NCI-H82 treated with DMSO at 0.1 percent for 48 hours (cell line): ENCODE data around the gene EXOC3L1.

ENCODE experiments used
- DNase-seq: peaks from one replicate; lab custom pipeline; 2025; ENCODE audit not compliant: unreplicated experiment; lab: John Stamatoyannopoulos, UW

The EXOC3L1 gene

GRCh38 chr16:67199011-67199807 lies 9.3 kb upstream of the EXOC3L1 start, which contains the start of gene ELMO3:
Gene ELMO3 (plus strand): TSS chr16:67199131. CDS start chr16:67199327, 196 bp downstream.
- DNase-seq: no peak

DNA sequence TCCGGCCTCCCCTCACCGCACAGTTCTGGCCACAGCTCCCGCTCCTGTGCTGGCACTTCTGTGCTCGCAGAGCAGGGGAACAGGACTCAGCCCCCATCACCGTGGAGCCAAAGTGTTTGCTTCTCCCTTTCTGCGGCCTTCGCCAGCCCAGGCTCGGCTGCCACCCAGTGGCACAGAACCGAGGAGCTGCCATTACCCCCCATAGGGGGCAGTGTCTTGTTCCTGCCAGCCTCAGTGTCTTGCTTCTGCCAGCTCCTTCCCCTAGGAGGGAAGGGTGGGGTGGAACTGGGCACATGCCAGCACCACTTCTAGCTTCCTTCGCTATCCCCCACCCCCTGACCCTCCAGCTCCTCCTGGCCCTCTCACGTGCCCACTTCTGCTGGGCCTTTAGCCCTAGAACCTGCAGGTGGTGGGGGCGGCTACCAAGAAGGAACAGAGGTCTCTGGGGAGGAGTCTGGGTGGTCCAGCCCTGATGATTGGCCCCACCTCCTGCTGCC lies 8.3 kb upstream of the EXOC3L1 start:
- no peak for DNase-seq

GRCh38 chr16:67197704-67198103 lies 7.8 kb upstream of the EXOC3L1 start:
- no peak for DNase-seq

GRCh38 chr16:67196881-67197280 lies 6.9 kb upstream of the EXOC3L1 start:
- DNase-seq: no peak

DNA sequence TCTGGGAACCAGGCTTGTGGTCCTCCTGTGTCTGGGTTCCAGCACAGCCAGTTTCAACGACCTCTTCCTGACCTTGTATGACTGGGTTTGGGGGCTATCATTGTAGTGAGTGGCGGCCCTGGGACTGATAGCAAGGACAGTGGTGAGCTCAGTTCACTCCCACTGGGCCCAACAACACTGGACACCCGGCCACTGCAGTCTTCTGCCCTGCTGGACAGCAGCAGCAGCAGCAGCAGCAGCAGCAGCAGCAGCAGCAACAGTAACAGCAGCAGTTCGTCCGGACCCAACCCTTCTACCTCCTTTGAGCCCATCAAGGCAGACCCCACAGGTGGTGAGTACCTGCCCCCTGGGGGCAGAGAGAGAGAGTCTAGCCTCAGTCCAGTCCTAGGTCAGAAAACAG lies 5.7 kb upstream of the EXOC3L1 start:
- DNase-seq: no peak

DNA sequence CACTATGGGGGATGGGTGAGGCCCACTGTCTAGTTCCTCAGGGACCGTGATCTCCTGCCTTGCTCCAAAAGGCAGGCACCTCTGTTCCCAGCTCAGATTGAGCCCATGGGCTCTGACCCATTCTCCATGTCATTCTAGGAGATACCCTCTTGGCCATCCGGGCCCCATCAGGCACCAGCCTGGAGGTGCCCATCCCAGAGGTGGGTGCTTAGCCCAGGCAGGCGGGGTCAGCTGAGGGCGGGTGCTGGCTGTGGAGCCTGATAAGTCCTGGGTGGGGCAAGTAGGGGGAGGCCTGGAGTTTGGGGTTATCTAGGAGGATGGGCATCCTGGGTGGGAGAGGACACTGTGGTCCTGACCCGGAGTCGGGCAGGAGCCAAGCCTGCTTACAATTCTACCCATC lies 4.3 kb upstream of the EXOC3L1 start:
- DNase-seq: no peak

DNA sequence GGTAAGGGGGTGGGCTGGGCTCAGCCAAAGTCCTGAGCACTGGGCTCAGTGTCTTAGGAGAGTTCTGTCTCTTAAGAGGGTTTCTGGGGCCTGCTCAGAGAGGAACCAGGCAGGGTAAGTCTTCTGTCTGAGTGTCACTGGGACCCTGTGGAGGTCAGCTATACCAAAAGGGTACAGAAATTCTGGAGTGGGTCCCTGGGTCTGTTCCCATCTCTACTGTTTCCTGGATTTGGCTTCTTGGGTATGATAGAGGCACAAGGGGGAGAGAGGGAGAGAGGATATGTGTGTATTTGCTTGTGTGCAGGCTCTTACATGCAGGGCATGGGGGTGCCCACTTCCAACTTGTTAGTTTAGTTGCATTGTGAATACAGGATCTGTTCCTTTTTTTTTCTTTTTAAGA lies 3.6 kb upstream of the EXOC3L1 start:
- no peak for DNase-seq

DNA sequence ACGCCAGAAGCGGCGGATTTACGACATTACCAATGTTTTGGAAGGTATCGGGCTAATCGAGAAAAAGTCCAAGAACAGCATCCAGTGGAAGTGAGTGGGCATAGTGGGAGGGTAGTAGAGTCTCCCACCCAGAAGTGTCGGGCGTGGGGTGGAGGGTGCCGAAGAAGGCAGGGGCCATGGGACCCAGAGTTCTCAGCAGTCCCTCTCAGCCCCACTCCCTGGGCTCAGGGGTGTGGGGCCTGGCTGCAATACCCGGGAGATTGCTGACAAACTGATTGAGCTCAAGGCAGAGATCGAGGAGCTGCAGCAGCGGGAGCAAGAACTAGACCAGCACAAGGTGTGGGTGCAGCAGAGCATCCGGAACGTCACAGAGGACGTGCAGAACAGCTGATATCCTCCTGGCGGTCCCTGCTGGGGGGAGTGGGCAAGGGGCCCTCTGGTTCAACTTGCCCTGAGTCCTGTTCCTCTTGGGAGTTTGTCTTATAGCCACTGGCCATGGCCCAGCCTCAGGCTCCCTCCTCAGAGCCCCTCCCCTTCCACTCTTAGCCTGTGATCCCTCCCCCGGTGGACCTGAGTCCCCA lies 2.9 kb upstream of the EXOC3L1 start:
- DNase-seq: no peak

GRCh38 chr16:67191995-67192681 lies 2.2 kb upstream of the EXOC3L1 start, which contains the start of gene E2F4:
Gene E2F4 (plus strand): TSS chr16:67192155. CDS start chr16:67192228, 73 bp downstream.
- DNase-seq: peak; percentile 65

DNA sequence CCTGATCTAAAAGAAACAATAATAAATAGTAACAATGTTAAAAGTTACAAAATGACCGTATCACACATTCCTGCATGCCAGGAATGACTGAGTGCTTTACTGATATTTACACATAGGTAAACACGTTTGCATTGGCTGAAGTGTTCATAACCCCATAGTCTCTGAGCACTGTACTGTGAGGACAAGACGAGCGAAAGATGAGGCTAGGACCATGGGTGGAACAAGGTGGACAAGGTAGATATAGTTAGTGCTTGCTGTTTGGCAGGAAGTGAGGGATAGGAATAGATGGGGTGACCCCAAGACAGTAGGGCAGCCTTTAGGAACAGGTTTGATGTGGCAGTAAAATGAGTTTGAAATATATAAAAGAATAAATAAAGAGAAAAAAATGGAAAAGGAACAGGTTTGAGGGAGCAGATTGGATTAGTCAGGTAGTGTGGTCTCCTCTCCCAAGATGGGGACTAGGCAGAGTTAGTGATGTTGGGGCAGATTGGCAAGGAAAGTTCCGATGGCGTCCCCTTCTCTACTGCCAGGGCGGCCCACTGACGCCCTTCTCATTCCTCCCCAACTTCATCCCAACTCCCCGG lies 1.6 kb upstream of the EXOC3L1 start:
- DNase-seq: no peak

- DNase-seq: no peak
Observed at GRCh38 chr16:67190448-67191399, 788 bp upstream of the EXOC3L1 start.

DNA sequence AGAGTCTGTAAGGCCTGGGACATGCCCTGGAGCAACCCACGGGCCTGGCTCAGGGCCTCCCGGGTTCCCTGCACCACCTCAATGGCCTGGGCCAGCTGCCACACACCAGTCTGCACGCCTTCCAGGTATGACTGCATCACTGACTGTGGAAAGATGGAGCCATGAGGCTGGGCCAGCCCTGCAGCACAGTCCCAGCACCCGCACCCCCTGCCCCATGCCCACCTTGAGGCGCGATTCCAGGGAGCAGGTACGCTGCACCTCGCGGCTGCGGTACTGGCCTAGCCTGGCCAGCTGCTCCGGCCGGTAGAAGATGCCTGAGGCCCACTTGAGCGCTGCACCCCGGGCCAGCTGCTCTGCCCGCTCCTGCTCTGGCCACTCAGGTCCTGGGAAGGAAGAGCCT lies 1.1 kb downstream of the EXOC3L1 start:
- no peak for DNase-seq

- DNase-seq: no peak
Observed at GRCh38 chr16:67188323-67188722, 1.6 kb downstream of the EXOC3L1 start.

DNA sequence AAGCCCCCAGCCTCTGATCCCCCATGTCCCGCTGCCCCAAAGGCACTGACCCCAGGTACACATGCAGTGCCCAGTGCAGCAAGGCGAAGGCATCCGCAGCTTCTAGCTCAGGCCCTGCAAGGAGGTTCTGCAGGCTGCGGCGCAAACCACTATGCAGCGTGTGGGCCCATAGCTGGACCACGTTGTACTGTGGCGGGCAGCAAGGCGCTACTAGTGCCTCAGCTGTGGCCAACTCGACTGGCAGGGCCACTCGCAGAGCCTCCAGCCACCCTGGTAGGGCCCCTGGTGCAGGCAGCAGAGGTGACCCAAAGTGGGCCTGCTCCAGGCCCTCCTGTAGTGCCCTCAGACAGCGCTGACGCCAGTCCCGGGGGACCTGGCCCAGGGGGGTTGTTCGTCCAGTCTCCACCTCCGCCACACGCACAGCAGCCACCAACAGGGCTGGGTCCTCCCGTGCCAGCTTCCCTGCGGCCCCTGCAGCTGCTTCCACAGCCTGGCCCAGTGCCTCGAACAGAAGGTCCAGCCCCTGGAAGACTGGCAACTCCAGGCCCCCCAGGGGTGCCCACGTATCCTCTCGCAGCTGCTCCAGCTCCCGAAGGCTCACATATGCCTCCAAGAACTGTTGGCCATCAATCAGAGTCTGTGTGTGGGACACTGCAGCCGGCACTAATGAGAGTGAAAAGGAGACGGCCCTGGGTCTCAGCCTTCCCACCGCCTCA lies 2.6 kb downstream of the EXOC3L1 start:
- DNase-seq: no peak

GRCh38 chr16:67186550-67186950 lies 3.4 kb downstream of the EXOC3L1 start:
- DNase-seq: no peak

DNA sequence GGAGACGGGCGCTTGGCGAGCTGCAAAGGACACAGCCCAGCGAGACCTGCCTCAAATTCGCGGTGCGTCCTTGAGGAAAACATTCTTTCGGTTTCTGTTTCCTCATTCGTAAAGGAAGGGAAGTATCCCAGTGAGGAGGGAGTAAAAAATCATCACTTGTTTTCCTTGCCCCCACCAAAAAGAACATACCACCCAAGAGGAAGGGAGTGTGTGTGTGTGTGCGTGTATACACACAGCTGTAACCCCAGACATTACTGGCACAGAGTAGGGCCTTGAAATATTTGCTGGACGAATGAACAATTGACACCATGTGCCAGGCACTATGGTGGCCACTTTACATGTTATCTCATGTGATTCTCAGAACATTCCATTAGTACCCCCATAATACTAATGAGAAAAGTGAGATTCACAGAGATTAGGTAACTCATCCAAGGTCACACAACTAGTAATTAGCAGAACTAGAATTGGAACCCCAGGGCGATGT lies 4.2 kb downstream of the EXOC3L1 start:
- no peak for DNase-seq

GRCh38 chr16:67184995-67185650 lies 4.8 kb downstream of the EXOC3L1 start:
- peak; percentile 35 for DNase-seq

DNA sequence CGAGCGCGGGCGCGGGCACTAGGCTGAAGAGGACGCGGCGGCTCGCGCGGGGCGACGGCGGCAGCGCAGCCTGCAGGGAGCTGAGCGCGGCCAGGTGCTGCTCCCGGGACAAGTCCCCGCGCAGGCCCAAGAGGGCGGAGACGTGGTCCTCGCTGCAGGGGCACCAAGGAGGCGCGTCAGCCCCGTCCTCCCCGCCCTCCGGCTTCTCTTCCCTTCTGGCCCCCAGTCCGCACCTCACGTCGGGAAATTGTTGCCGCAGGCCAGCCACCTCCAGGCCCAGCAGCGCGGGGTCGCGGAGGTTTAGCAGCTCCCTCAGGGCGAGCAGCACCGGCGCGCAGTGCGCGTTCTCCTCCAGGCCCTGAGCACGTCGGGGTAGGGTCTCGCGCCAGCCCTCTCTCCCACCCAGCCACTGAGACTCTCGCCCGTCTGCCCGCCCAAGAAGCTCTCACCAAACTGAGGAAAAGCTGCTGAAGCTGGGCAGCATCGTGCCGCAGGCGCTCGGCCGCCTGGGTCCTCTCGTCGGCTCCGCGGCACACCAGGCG lies 5.4 kb downstream of the EXOC3L1 start:
- DNase-seq: no peak
